K562 (cell line): ENCODE results near the gene UBASH3A.

Experiments used
- CBX8 ChIP-seq: fragments of 200-600 bp; sonication (generic); IDR thresholded peaks from 2 replicates; pipeline ENCODE4 v1.6.1; 2012; ENCODE audit warnings: borderline replicate concordance, mixed run types, low read depth, mild to moderate bottlenecking, moderate library complexity, mixed read lengths, low read length, control low read depth, inconsistent platforms; ENCODE audit not compliant: poor library complexity, severe bottlenecking; ENCODE audit errors: extremely low read depth
- ETV6 ChIP-seq, 3 experiments: fragments of 150-350 bp in 1 of 3; sonication (generic) in 1 of 3; formaldehyde crosslinking in 1 of 3; IDR thresholded peaks; 2 replicates each; pipeline versions ENCODE4 v1.6.1 to v1.8.0; 2014 to 2022; ENCODE audit warnings: borderline replicate concordance in 2 of 3, low read depth in 2 of 3, antibody characterized with exemption in 1 of 3, low read length in 1 of 3, mild to moderate bottlenecking in 1 of 3, missing genetic modification reagents in 1 of 3
- GATA2 ChIP-seq: sonication (generic); formaldehyde crosslinking; IDR thresholded peaks from 2 replicates; pipeline ENCODE4 v1.4.0; 2020; ENCODE audit warnings: mild to moderate bottlenecking, missing genetic modification reagents
- HNRNPK ChIP-seq: fragments of 200-400 bp; formaldehyde crosslinking; IDR thresholded peaks from one replicate; pipeline ENCODE4 v1.6.1; 2018; ENCODE audit warnings: mild to moderate bottlenecking, low read depth, low read length; ENCODE audit not compliant: poor library complexity, severe bottlenecking
- JUN ChIP-seq, 2 experiments: sonication (generic) in 1 of 2; formaldehyde crosslinking in 1 of 2; IDR thresholded peaks; 2 replicates each; pipeline versions ENCODE4 v1.6.1 to v1.8.0; 2012 to 2022; ENCODE audit warnings: borderline replicate concordance in 2 of 2, mild to moderate bottlenecking in 2 of 2, improper control_type of control experiment in 1 of 2, low read depth in 1 of 2, low read length in 1 of 2, missing genetic modification reagents in 1 of 2
- NFIC ChIP-seq: fragments of 450-650 bp; IDR thresholded peaks from 2 replicates; pipeline ENCODE4 v1.6.1; 2017; ENCODE audit warnings: mild to moderate bottlenecking, inconsistent platforms
- POLR2A ChIP-seq: fragments of 450-650 bp; conservative IDR thresholded peaks from 2 replicates; pipeline ENCODE4 v1.6.1; 2016
- SMAD3 ChIP-seq: fragments of 450-650 bp; formaldehyde crosslinking; conservative IDR thresholded peaks from 2 replicates; pipeline ENCODE4 v1.4.0; 2020; ENCODE audit warnings: mild to moderate bottlenecking
- TEAD2 ChIP-seq: fragments of 450-650 bp; IDR thresholded peaks from 2 replicates; pipeline ENCODE4 v1.6.1; 2016; ENCODE audit warnings: missing genetic modification characterization, control low read depth, missing compliant biosample characterization
- YY1 ChIP-seq, 3 experiments: IDR thresholded peaks; 2 replicates each; pipeline ENCODE4 v1.6.1; 2011; ENCODE audit warnings: low read length in 2 of 3, mild to moderate bottlenecking in 2 of 3, moderate library complexity in 2 of 3, borderline replicate concordance in 1 of 3, control low read depth in 1 of 3, low read depth in 1 of 3; ENCODE audit not compliant: insufficient read depth in 3 of 3, insufficient replicate concordance in 2 of 3, control insufficient read depth in 1 of 3, insufficient read length in 1 of 3; ENCODE audit errors: extremely low read depth in 1 of 3

DNA sequence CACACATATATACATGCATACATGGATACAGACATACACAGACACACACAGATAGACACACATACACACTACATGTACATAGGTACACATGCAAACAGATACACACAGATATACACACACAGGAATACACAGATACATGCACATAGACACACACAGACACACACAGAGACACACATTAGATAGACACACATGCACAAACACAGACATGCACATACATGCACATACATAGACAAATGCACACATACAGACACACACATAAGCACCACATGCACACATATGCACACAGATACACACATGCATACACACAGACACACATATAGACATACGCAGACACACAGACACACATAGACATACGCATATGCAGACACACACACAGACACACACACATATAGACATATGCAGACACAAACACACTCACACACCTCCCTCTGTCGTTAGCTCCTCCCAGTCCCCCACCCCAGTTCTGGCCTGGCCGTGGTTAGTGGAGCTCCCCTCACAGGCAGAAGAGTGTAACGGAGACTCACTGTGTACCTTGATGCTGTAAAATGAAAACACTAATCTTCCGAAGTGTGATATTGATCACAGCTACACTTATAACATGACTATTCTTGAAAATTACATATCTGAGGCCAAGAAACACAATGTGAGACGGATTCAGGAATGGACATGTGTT is 7.6 kb downstream of the UBASH3A start:
- TF ChIP-seq NFIC = no peak
- TF ChIP-seq GATA2 = no peak
- no peak for TF ChIP-seq CBX8
- no peak for TF ChIP-seq JUN (IDR thresholded peaks at IDR 0.05; ENCODE audit: borderline replicate concordance, low read depth, low read length)
- TF ChIP-seq JUN (CRISPR knock-in tag; IDR thresholded peaks at IDR 0.05; ENCODE audit: borderline replicate concordance) = no peak
- TF ChIP-seq YY1 (IDR thresholded peaks at IDR 0.05; ENCODE audit: borderline replicate concordance in 1 of 3, control insufficient read depth in 1 of 3, extremely low read depth in 1 of 3, insufficient read depth in 3 of 3, insufficient read length in 1 of 3, insufficient replicate concordance in 2 of 3, low read depth in 1 of 3, low read length in 2 of 3) = no peak
- no peak for TF ChIP-seq HNRNPK
- no peak for TF ChIP-seq ETV6 (IDR thresholded peaks at IDR 0.05; ENCODE audit: borderline replicate concordance in 1 of 2, low read depth in 2 of 2, low read length in 1 of 2)
- no peak for TF ChIP-seq ETV6 (CRISPR knock-in tag; IDR thresholded peaks at IDR 0.05; ENCODE audit: borderline replicate concordance)
- TF ChIP-seq SMAD3 (CRISPR knock-in tag) = no peak
- TF ChIP-seq TEAD2 (tag) = no peak
- no peak for TF ChIP-seq POLR2A
